ENCODE data around the gene SH3BGRL2. TPM values are rescaled to one million over a fixed set of nuclear protein-coding genes. Genes with fewer than 3 reads are reported as not detected.
"Not testable (repeated sequence)": the region's sequence is repeated elsewhere in the genome, so short reads cannot be mapped to it uniquely, and the experiment has no call there.

Gene SH3BGRL2
- total RNA-seq, 1 donor from 2014 or later = 5.9 TPM

GRCh38 chr6:79640146-79641111 lies 9.3 kb downstream of the SH3BGRL2 start:
- DNase-seq (peak; percentile 46), ATAC-seq (ENCODE audit: poor library complexity) (peak; percentile 36)
- intact Hi-C loops (cut with DNase I) = no loop called here

- DNase-seq (no peak), ATAC-seq (ENCODE audit: poor library complexity) (no peak)
- intact Hi-C loops (cut with DNase I) = no loop called here
Observed at GRCh38 chr6:79646006-79646405, 14.9 kb downstream of the SH3BGRL2 start.

DNA sequence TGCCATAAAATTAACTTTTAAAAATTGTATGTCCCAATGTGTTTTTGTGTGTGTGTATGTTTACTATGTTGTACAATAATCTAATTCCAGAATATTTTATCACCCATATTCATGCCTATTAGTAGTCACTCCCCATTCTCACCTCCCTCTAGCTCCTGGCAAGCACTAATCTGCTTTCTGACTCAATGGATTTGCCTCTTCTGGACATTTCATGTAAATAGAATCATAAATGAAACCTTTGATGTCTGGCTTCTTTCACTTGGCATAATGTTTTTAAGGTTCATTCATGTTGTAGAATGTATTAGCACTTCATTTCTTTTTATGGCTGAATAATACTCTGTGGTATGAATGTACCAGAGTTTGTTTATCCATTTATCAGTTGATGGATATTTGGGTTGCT lies 15.4 kb downstream of the SH3BGRL2 start:
- DNase-seq = no peak
- intact Hi-C loops (cut with DNase I) = no loop called here
- ATAC-seq (ENCODE audit: poor library complexity) = no peak

- no peak for ATAC-seq (ENCODE audit: poor library complexity)
- DNase-seq = no peak
Observed at GRCh38 chr6:79647741-79648140, 16.6 kb downstream of the SH3BGRL2 start.

GRCh38 chr6:79648328-79648727 lies 17.2 kb downstream of the SH3BGRL2 start:
- intact Hi-C loops (cut with DNase I) = no loop called here
- no peak for ATAC-seq (ENCODE audit: poor library complexity)
- no peak for DNase-seq

More at GRCh38 chr6:79647741-79648140, 16.6 kb downstream of the SH3BGRL2 start:
- intact Hi-C loops (cut with DNase I) = no loop called here

GRCh38 chr6:79649016-79649415 lies 17.9 kb downstream of the SH3BGRL2 start:
- ATAC-seq (ENCODE audit: poor library complexity) = no peak
- no peak for DNase-seq
- intact Hi-C loops (cut with DNase I) = no loop called here

GRCh38 chr6:79650950-79651349 lies 19.8 kb downstream of the SH3BGRL2 start:
- no peak for DNase-seq
- intact Hi-C loops (cut with DNase I) = no loop called here
- ATAC-seq (ENCODE audit: poor library complexity) = peak; percentile 63

GRCh38 chr6:79656134-79656533 lies 25.0 kb downstream of the SH3BGRL2 start:
- no peak for DNase-seq
- intact Hi-C loops (cut with DNase I) = no loop called here
- no peak for ATAC-seq (ENCODE audit: poor library complexity)

- ATAC-seq (ENCODE audit: poor library complexity) (no peak), DNase-seq (no peak)
- intact Hi-C loops (cut with DNase I) = no loop called here
Observed at GRCh38 chr6:79657238-79657637, 26.1 kb downstream of the SH3BGRL2 start.

DNA sequence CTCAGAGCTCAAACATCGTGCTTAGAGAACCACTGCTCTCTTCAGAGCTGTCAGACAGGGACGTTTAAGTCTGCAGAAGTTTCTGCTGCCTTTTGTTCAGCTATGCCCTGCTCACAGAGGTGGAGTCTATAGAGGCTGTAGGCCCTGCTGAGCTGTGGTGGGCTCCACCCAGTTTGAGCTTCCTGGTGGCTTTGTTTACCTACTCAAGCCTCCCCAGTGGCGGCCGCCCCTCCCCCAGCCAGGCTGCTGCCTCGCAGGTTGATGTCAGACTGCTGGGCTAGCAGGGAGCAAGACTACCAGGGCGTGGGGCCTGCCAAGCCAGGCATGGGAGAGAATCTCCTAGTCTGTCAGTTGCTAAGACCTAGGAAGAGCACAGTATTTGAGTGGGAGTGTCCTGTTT lies 32.5 kb downstream of the SH3BGRL2 start:
- DNase-seq = peak; percentile 30
- ATAC-seq (ENCODE audit: poor library complexity); intact Hi-C loops (cut with DNase I): not testable (repeated sequence)

- intact Hi-C loops (cut with DNase I) = no loop called here
- ATAC-seq (ENCODE audit: poor library complexity) = no peak
- no peak for DNase-seq
Observed at GRCh38 chr6:79665725-79666551, 34.8 kb downstream of the SH3BGRL2 start.

DNA sequence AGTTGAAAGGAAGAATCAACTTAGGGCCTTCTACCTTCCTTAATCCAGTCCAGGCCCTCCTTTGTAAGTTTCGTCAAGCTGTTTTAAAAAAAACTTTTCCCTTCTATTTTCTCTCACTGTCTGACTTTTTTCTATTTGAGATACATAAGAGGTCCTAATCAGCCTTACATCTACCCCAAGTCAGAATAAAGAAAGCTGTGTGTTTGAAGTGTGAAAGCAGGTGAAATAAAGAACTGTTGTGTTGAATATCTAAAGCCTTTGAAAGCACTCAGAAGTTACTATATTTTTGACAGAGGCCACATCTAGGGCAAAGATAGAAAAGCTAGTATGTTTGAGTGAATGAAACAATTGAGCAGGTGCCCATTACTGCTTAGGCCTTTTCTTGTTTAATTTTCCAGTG lies 35.5 kb downstream of the SH3BGRL2 start:
- intact Hi-C loops (cut with DNase I) = no loop called here
- ATAC-seq (ENCODE audit: poor library complexity) = no peak
- DNase-seq = no peak

- intact Hi-C loops (cut with DNase I) = no loop called here
- ATAC-seq (ENCODE audit: poor library complexity) (no peak), DNase-seq (no peak)
Observed at GRCh38 chr6:79668381-79668780, 37.3 kb downstream of the SH3BGRL2 start.

- ATAC-seq (ENCODE audit: poor library complexity) (no peak), DNase-seq (no peak)
- intact Hi-C loops (cut with DNase I) = loop anchor here (5.0 kb wide), 1 partner anchor 97 kb away; no protein-coding TSS in a partner anchor
Observed at GRCh38 chr6:79669766-79670165, 38.6 kb downstream of the SH3BGRL2 start.

DNA sequence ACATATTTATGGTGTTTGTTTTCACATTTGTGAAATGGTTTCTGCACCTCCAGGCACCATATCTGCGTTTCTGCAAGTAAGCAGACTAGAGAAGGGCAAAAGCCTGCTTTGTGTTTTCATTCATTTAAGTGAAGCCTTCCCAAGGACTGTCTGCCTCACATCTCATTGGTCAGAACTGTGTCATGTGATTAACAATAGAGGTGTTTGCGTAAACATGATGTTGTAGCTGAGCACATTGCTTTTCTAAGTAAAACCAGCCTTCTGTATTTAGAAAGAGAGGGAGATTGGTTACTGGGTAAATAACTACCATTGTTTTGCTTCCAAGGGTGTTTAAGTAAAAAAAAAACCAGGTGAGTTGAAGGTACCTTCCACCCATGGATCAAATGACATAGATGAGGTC lies 39.7 kb downstream of the SH3BGRL2 start:
- no peak for ATAC-seq (ENCODE audit: poor library complexity)
- DNase-seq = no peak
- intact Hi-C loops (cut with DNase I) = loop anchor here (5.0 kb wide), 1 partner anchor 98 kb away; no protein-coding TSS in a partner anchor

DNA sequence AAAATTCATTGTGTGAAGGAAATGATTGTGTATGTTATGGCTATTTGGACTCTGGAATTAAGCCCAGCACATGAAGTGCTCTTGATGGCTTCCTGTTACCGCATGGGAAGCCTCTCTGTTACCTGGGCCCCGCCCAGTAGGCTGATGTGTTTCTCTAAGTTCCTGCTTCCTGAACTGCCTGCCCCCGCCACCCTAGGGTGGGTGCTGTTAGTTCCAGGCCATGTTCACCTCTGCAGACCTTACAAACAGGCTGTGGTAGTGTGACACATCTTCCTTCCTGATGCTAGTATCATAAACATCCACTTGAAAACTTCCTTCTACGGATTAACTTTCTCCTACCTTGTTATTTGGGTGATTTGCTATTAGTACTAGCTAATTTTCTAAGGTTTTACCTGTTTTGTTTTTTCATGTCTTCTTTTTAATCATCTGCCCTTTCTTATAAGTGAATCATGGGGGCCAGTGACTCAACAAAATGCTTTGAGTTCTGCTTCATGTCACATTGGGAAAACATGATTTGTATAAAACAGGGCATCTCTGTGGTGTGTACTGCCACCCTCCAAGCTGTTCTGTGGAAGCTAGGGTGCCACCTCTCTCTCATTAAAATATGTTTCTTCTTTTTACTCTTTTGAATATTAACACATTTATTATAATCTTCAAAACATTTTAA lies 40.6 kb downstream of the SH3BGRL2 start:
- intact Hi-C loops (cut with DNase I) = loop anchor here (5.0 kb wide), 1 partner anchor 99 kb away; no protein-coding TSS in a partner anchor
- ATAC-seq (ENCODE audit: poor library complexity) (peak; percentile 68), DNase-seq (peak; percentile 61)

GRCh38 chr6:79672631-79673111 lies 41.5 kb downstream of the SH3BGRL2 start:
- ATAC-seq (ENCODE audit: poor library complexity) = peak; percentile 41
- intact Hi-C loops (cut with DNase I) = loop anchor here (5.0 kb wide), 1 partner anchor 100 kb away; no protein-coding TSS in a partner anchor
- DNase-seq = no peak

DNA sequence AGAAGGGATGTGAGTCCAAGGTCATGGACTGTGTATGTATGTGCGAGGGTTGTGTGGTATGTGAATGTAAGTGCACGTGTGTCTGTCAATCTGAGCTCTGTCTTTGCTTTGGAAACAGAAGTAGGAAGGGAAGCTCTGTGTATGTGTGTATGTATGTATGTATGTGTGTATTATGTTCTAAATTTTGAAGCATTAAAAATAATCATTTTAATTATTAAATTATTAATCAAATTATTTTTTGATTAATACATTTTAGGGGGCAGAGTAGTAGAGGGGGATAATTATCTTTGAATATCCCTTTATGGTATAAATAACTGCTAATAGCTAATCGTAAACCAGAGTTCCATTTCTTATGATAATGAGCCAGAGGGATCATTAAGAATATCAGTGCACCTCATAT lies 42.8 kb downstream of the SH3BGRL2 start:
- no peak for DNase-seq
- intact Hi-C loops (cut with DNase I) = loop anchor here (5.0 kb wide), 1 partner anchor 102 kb away; no protein-coding TSS in a partner anchor
- ATAC-seq (ENCODE audit: poor library complexity) = no peak

Measured in Right ventricle myocardium superior (tissue), 1 donor.